ENCODE results near the gene DACT1.

DACT1 gene

DNA sequence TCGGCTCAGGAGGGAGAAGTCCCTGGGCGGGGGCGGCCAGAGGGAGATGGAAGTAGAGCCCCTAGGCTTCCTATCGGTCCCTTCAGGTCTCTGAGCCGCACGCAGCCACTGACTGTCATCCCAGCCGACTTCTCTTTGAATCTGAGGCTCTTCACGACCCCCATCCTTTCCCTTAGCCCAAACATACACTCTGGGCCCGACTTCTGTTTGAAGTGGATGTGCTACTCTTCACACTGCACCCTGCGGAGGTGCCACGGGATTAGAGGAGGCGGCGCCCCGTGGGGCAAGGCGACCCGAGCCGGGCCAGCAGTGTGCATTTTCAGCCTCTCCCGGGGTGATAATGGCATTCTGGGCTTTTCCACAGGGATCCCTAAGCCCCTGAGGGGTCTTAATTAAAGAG, 6.0 kb upstream of the DACT1 start:
- no peak for TF ChIP-seq FOXP2 (optimal IDR thresholded peaks at IDR 0.05; ENCODE audit: borderline replicate concordance, extremely low read depth, extremely low read length, insufficient read depth)
- TF ChIP-seq SIN3A (IDR thresholded peaks at IDR 0.05; ENCODE audit: borderline replicate concordance, insufficient read depth, low read length), result no peak
- TF ChIP-seq, protein P1, sequence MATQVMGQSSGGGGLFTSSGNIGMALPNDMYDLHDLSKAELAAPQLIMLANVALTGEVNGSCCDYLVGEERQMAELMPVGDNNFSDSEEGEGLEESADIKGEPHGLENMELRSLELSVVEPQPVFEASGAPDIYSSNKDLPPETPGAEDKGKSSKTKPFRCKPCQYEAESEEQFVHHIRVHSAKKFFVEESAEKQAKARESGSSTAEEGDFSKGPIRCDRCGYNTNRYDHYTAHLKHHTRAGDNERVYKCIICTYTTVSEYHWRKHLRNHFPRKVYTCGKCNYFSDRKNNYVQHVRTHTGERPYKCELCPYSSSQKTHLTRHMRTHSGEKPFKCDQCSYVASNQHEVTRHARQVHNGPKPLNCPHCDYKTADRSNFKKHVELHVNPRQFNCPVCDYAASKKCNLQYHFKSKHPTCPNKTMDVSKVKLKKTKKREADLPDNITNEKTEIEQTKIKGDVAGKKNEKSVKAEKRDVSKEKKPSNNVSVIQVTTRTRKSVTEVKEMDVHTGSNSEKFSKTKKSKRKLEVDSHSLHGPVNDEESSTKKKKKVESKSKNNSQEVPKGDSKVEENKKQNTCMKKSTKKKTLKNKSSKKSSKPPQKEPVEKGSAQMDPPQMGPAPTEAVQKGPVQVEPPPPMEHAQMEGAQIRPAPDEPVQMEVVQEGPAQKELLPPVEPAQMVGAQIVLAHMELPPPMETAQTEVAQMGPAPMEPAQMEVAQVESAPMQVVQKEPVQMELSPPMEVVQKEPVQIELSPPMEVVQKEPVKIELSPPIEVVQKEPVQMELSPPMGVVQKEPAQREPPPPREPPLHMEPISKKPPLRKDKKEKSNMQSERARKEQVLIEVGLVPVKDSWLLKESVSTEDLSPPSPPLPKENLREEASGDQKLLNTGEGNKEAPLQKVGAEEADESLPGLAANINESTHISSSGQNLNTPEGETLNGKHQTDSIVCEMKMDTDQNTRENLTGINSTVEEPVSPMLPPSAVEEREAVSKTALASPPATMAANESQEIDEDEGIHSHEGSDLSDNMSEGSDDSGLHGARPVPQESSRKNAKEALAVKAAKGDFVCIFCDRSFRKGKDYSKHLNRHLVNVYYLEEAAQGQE (IDR thresholded peaks at IDR 0.05; ENCODE audit: insufficient read depth in 1 of 2, low read depth in 2 of 2, low read length in 2 of 2), result no peak
- TF ChIP-seq POLR2AphosphoS5 (IDR thresholded peaks at IDR 0.05; ENCODE audit: low read depth, low read length), result no peak
- TF ChIP-seq TAF1 (IDR thresholded peaks at IDR 0.05; ENCODE audit: borderline replicate concordance, insufficient read depth, low read length), result no peak

DNA sequence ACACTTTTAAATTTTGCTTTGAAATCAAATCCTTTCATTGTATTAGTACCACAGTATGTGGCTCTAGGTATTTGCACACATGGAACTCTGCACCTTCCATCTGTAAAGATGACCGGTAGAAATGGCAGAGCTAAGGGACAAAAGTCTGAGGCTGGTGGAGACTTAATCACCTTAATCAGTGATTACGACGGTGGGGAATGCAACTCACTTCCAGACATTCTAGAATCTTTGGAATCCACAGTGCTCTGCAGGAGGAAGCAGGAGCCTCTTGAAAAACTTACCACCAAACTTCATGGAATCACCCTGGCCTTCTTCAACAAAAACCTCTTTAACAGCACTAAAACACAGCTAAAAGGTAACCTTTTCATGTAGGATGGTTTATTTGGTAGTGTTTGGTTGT, 3.9 kb upstream of the DACT1 start:
- TF ChIP-seq POLR2AphosphoS5 (IDR thresholded peaks at IDR 0.05; ENCODE audit: low read depth, low read length) (no peak), TAF1 (IDR thresholded peaks at IDR 0.05; ENCODE audit: borderline replicate concordance, insufficient read depth, low read length) (no peak), FOXP2 (optimal IDR thresholded peaks at IDR 0.05; ENCODE audit: borderline replicate concordance, extremely low read depth, extremely low read length, insufficient read depth) (no peak), SIN3A (IDR thresholded peaks at IDR 0.05; ENCODE audit: borderline replicate concordance, insufficient read depth, low read length) (no peak)
- TF ChIP-seq, protein P1 (IDR thresholded peaks at IDR 0.05; ENCODE audit: insufficient read depth in 1 of 2, low read depth in 2 of 2, low read length in 2 of 2), result no peak

DNA sequence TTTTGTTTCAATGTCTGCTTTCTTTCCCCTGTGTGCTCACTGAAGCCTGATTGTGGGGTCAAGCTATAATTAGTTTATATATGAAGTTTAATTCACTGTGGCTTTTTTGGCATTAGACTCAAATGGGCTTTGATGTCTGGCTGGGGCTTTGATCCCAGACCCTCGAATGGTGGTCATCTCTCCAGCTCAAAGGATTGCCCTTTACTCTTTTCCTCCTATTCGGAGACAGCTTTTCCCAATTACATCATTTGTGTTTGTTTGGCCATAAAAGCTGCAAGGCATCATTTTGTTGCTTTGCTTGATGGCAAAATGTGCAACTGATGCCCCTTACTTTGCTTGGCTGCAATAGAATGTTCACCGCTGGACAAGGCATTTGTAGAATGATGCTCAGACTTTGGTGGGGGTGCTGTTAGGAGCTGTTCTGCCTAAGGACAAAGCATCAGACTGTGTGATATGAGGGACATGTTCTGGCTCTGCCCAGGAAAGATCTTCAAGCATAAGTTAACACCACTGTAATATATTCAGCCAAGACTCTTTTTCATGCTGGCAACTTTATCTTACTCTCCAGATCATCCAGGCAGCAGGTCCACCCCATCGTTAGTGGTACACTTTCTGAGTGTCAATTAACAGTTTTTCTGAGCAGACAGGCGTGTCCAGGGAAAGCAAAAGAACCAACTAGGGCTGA, 3.2 kb upstream of the DACT1 start:
- TF ChIP-seq FOXP2 (optimal IDR thresholded peaks at IDR 0.05; ENCODE audit: borderline replicate concordance, extremely low read depth, extremely low read length, insufficient read depth) (no peak), POLR2AphosphoS5 (IDR thresholded peaks at IDR 0.05; ENCODE audit: low read depth, low read length) (no peak), SIN3A (IDR thresholded peaks at IDR 0.05; ENCODE audit: borderline replicate concordance, insufficient read depth, low read length) (no peak), TAF1 (IDR thresholded peaks at IDR 0.05; ENCODE audit: borderline replicate concordance, insufficient read depth, low read length) (no peak)
- TF ChIP-seq, protein P1 (IDR thresholded peaks at IDR 0.05; ENCODE audit: insufficient read depth in 1 of 2, low read depth in 2 of 2, low read length in 2 of 2), result no peak

DNA sequence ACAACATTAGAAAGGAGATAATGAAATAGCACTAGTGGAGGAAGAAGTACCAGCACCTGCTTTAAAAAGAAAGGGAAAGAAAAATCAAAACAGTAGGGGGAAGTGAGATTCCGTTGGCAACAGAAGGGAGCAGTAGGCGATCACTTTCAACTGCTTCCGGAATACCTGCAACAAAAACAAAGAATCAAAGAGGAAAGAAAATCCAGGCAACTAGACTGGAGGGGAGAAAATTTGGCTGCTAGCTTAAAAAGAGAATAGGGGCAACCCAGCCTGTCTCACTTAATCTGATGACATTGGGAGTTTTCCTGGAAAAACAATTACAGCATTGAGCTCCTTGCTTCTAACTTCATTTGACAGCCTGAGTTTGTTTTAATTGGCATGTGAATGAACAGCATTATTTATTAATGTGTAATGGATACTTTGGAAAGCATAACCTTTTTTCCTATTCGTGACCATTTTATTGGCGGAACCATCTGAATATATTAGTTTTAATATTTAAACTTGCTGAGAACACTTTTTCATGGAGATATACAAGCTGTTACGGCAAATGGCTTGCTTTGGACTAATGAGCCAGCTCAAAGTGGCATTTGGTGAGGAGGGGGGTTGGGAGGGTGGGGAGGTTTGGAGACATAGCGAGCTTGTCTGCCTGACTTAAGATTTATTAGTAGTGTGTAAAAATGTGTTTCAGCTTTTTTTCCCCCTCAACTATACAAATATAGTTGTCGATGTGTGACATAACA, 2.5 kb upstream of the DACT1 start:
- TF ChIP-seq, protein P1 (IDR thresholded peaks at IDR 0.05; ENCODE audit: insufficient read depth in 1 of 2, low read depth in 2 of 2, low read length in 2 of 2), result no peak
- TF ChIP-seq SIN3A (IDR thresholded peaks at IDR 0.05; ENCODE audit: borderline replicate concordance, insufficient read depth, low read length) (no peak), POLR2AphosphoS5 (IDR thresholded peaks at IDR 0.05; ENCODE audit: low read depth, low read length) (no peak), FOXP2 (optimal IDR thresholded peaks at IDR 0.05; ENCODE audit: borderline replicate concordance, extremely low read depth, extremely low read length, insufficient read depth) (no peak), TAF1 (IDR thresholded peaks at IDR 0.05; ENCODE audit: borderline replicate concordance, insufficient read depth, low read length) (no peak)
